H9 (cell line): ENCODE measurements around the gene RAB19. TPM values are rescaled to one million over a fixed set of nuclear protein-coding genes. Genes with fewer than 3 reads are reported as not detected.
A peak's percentile ranks its signal among the peaks of the same experiment; 100 is the strongest.
"Not testable (repeated sequence)": the region's sequence is repeated elsewhere in the genome, so short reads cannot be mapped to it uniquely, and the experiment has no call there.

ENCODE experiments used
- DNase-seq: peaks from one replicate; pipeline ENCODE4 v3.0.0-alpha.2; 2017
- H2AFZ ChIP-seq: one replicate; pipeline ENCODE4 v1.6.1; 2013; ENCODE audit warnings: mild to moderate bottlenecking, low read length, control low read depth, moderate library complexity
- H2AK5ac ChIP-seq: 2 replicates; pipeline ENCODE4 v1.6.1; 2013; ENCODE audit warnings: low read length, control low read depth, mixed read lengths; ENCODE audit not compliant: insufficient read length
- H2BK120ac ChIP-seq: one replicate; pipeline ENCODE4 v1.6.1; 2013; ENCODE audit warnings: low read depth, mild to moderate bottlenecking, low read length, control low read depth, inconsistent platforms; ENCODE audit not compliant: poor library complexity, severe bottlenecking
- H2BK12ac ChIP-seq: 2 replicates; pipeline ENCODE4 v1.6.1; 2013; ENCODE audit warnings: low read length, control low read depth, mixed read lengths, low read depth; ENCODE audit not compliant: insufficient read length
- H2BK15ac ChIP-seq: 2 replicates; pipeline ENCODE4 v1.6.1; 2013; ENCODE audit warnings: low read depth, low read length, control low read depth
- H2BK20ac ChIP-seq: one replicate; pipeline ENCODE4 v1.6.1; 2013; ENCODE audit warnings: low read depth, mild to moderate bottlenecking, low read length, control low read depth, inconsistent platforms; ENCODE audit not compliant: poor library complexity, severe bottlenecking
- H2BK5ac ChIP-seq: 2 replicates; pipeline ENCODE4 v1.6.1; 2013; ENCODE audit warnings: low read length, control low read depth, mixed read lengths; ENCODE audit not compliant: insufficient read length
- H3K14ac ChIP-seq: 2 replicates; pipeline ENCODE4 v1.6.1; 2013; ENCODE audit warnings: low read length, control low read depth; ENCODE audit not compliant: insufficient read depth
- H3K18ac ChIP-seq: 2 replicates; pipeline ENCODE4 v1.6.1; 2013; ENCODE audit warnings: low read depth, mild to moderate bottlenecking, mixed read lengths, low read length, control low read depth; ENCODE audit not compliant: insufficient read length
- H3K23ac ChIP-seq: 2 replicates; pipeline ENCODE4 v1.6.1; 2013; ENCODE audit warnings: low read length, control low read depth, mixed read lengths, low read depth; ENCODE audit not compliant: insufficient read length
- H3K23me2 ChIP-seq: 2 replicates; pipeline ENCODE4 v1.6.1; 2013; ENCODE audit warnings: low read depth, mild to moderate bottlenecking, mixed read lengths, low read length, control low read depth; ENCODE audit not compliant: insufficient read length, poor library complexity, severe bottlenecking
- H3K27ac ChIP-seq: 2 replicates; pipeline ENCODE4 v1.5.1; 2013; ENCODE audit warnings: low read length, control low read depth, mixed read lengths, low read depth; ENCODE audit not compliant: insufficient read length
- H3K27me3 ChIP-seq: 2 replicates; pipeline ENCODE4 v1.6.1; 2013; ENCODE audit warnings: low read length, control low read depth, inconsistent platforms; ENCODE audit not compliant: insufficient read depth
- H3K4ac ChIP-seq: 2 replicates; pipeline ENCODE4 v1.6.1; 2013; ENCODE audit warnings: low read depth, mild to moderate bottlenecking, control low read depth, inconsistent platforms, low read length, moderate library complexity
- H3K4me1 ChIP-seq: 2 replicates; pipeline ENCODE4 v1.6.1; 2013; ENCODE audit warnings: low read length, control low read depth, inconsistent platforms; ENCODE audit not compliant: insufficient read depth
- H3K4me2 ChIP-seq: 2 replicates; pipeline ENCODE4 v1.6.1; 2013; ENCODE audit warnings: low read length, control low read depth, mixed read lengths; ENCODE audit not compliant: insufficient read length, insufficient read depth
- H3K56ac ChIP-seq: 2 replicates; pipeline ENCODE4 v1.6.1; 2013; ENCODE audit warnings: low read depth, mild to moderate bottlenecking, mixed read lengths, low read length, control low read depth; ENCODE audit not compliant: insufficient read length
- H3K79me1 ChIP-seq: 2 replicates; pipeline ENCODE4 v1.6.1; 2013; ENCODE audit warnings: low read depth, mild to moderate bottlenecking, moderate library complexity, low read length, control low read depth, inconsistent platforms; ENCODE audit not compliant: insufficient read depth, poor library complexity, severe bottlenecking
- H3K79me2 ChIP-seq: 2 replicates; pipeline ENCODE4 v1.6.1; 2013; ENCODE audit warnings: low read length, control low read depth, inconsistent platforms; ENCODE audit not compliant: insufficient read depth
- H3K9ac ChIP-seq: 2 replicates; pipeline ENCODE4 v1.6.1; 2013; ENCODE audit warnings: low read length, control low read depth, mixed read lengths; ENCODE audit not compliant: insufficient read length; ENCODE audit errors: extremely low read depth
- H3K9me3 ChIP-seq: one replicate; pipeline ENCODE4 v1.6.1; 2013; ENCODE audit warnings: low read depth, low read length, inconsistent platforms; ENCODE audit not compliant: control insufficient read depth
- H3T11ph ChIP-seq: one replicate; pipeline ENCODE4 v1.6.1; 2013; ENCODE audit warnings: mild to moderate bottlenecking, low read length, control low read depth, inconsistent platforms
- H4K20me1 ChIP-seq: one replicate; pipeline ENCODE4 v1.6.1; 2013; ENCODE audit not compliant: control insufficient read depth, insufficient read length, insufficient read depth
- H4K5ac ChIP-seq: 2 replicates; pipeline ENCODE4 v1.6.1; 2013; ENCODE audit warnings: low read depth, mild to moderate bottlenecking, mixed read lengths, low read length, control low read depth; ENCODE audit not compliant: insufficient read length
- H4K8ac ChIP-seq: replicated peaks from 2 replicates; pipeline ENCODE4 v1.6.1; 2013; ENCODE audit warnings: low read length, control low read depth, mixed read lengths, low read depth; ENCODE audit not compliant: insufficient read length
- H4K91ac ChIP-seq: 2 replicates; pipeline ENCODE4 v1.6.1; 2013; ENCODE audit warnings: low read depth, mild to moderate bottlenecking, moderate library complexity, mixed read lengths, low read length, control low read depth; ENCODE audit not compliant: insufficient read length
- H3K27ac Mint-ChIP-seq, 3 experiments: 2 replicates in 2 of 3; 3 replicates in 1 of 3; pipeline ENCODE4 v1.8.0; 2020 to 2021; ENCODE audit warnings: mixed read lengths in 3 of 3, mild to moderate bottlenecking in 1 of 3, moderate library complexity in 1 of 3
- H3K27me3 Mint-ChIP-seq: 2 replicates; pipeline ENCODE4 v1.8.0; 2021; ENCODE audit warnings: low read depth, mild to moderate bottlenecking, moderate library complexity, mixed read lengths
- H3K36me3 Mint-ChIP-seq, 3 experiments: 2 replicates in 2 of 3; 3 replicates in 1 of 3; pipeline ENCODE4 v1.8.0; 2020 to 2021; ENCODE audit warnings: low read depth in 3 of 3, mixed read lengths in 3 of 3; ENCODE audit not compliant: insufficient read depth in 1 of 3
- H3K4me1 Mint-ChIP-seq, 2 experiments: 2 replicates each; pipeline ENCODE4 v1.8.0; 2020; ENCODE audit warnings: mixed read lengths in 2 of 2
- H3K4me3 Mint-ChIP-seq, 2 experiments: 2 replicates in 1 of 2; 3 replicates in 1 of 2; pipeline ENCODE4 v1.8.0; 2020 to 2021; ENCODE audit warnings: mild to moderate bottlenecking in 2 of 2, mixed read lengths in 2 of 2, moderate library complexity in 1 of 2
- H3K9me3 Mint-ChIP-seq, 2 experiments: 2 replicates in 1 of 2; 3 replicates in 1 of 2; pipeline ENCODE4 v1.8.0; 2020; ENCODE audit warnings: mild to moderate bottlenecking in 2 of 2, mixed read lengths in 2 of 2, moderate library complexity in 1 of 2
- CTCF ChIP-seq: fragments of 200-600 bp; sonication (generic); conservative IDR thresholded peaks from 3 replicates; pipeline ENCODE4 v1.8.0; 2021; ENCODE audit warnings: antibody characterized with exemption, mild to moderate bottlenecking
- whole genome bisulfite sequencing: extraction: QIAGEN DNeasy Blood & Tissue Kit; methylation state at CpG from one replicate; pipeline ENCODE4 v1.1.7; 2013; ENCODE audit warnings: missing lambda C conversion rate, low lambda C conversion rate, mixed read lengths; ENCODE audit not compliant: insufficient read length; ENCODE audit errors: extremely low coverage; 5-methylcytosine and 5-hydroxymethylcytosine counted together
- total RNA-seq: library from RNA; stranded (reverse); gene quantifications from 2 replicates; pipeline ENCODE4 v1.2.1, GENCODE V29; 2021

Gene RAB19
- total RNA-seq, 1 experiment from 2014 or later: 15.1 TPM

GRCh38 chr7:140417456-140418155, 13.7 kb downstream of the RAB19 start:
- H4K20me1 ChIP-seq: no peaks in the 10 kb centered on the region
- no peaks in the 10 kb centered on the region for H3K79me2 ChIP-seq
- no peak overlapping the region for H3K23ac ChIP-seq
- Mint-ChIP-seq H3K27ac (peak overlapping the region in 1 of 3 experiments; percentile 63; a peak in 1 of 7 replicates), H3K4me1 (0 out of 4 replicates have a peak, but pooled peaks cover 0 to 3% of the 10 kb centered on the region in 2 experiments), H3K4me3 (no peak overlapping the region), H3K27me3 (no peaks in the 10 kb centered on the region), H3K36me3 (peaks cover 4 to 25% (median 11%) of the 10 kb centered on the region in 3 experiments; a peak in 5 of 7 replicates), H3K9me3 (no peaks in the 10 kb centered on the region)
- no peaks in the 10 kb centered on the region for H3K9me3 ChIP-seq
- no peak overlapping the region for H3K4me2 ChIP-seq
- H2AFZ ChIP-seq: no peak overlapping the region
- no peak overlapping the region for H3K18ac ChIP-seq
- H4K5ac ChIP-seq: no peak overlapping the region
- H2BK15ac ChIP-seq: no peak overlapping the region
- no peak overlapping the region for H3K56ac ChIP-seq
- no peak overlapping the region for H3K4ac ChIP-seq
- H2BK5ac ChIP-seq: no peak overlapping the region
- no peaks in the 10 kb centered on the region for H3K4me1 ChIP-seq
- H3K23me2 ChIP-seq: no peaks in the 10 kb centered on the region
- no peak overlapping the region for H3K9ac ChIP-seq
- no peak overlapping the region for H2BK20ac ChIP-seq
- H3K27me3 ChIP-seq: no peaks in the 10 kb centered on the region
- no peaks in the 10 kb centered on the region for H3K79me1 ChIP-seq
- H3K27ac ChIP-seq: no peak overlapping the region
- WGBS: no CpG with 5 or more reads among the region's 8 CpGs
- H4K91ac ChIP-seq: no peak overlapping the region
- no peak overlapping the region for H2BK120ac ChIP-seq
- TF ChIP-seq CTCF: no peak
- no peak overlapping the region for H2BK12ac ChIP-seq
- no peak for DNase-seq
- no peak overlapping the region for H3T11ph ChIP-seq
- H3K14ac ChIP-seq: no peak overlapping the region
- H2AK5ac ChIP-seq: no peak overlapping the region
- no peak overlapping the region for H4K8ac ChIP-seq

- H3K27ac Mint-ChIP-seq, H3K9me3 ChIP-seq: not testable (repeated sequence)
These were observed 14.3 kb downstream of the RAB19 start for GRCh38 chr7:140418156-140418472.

More at GRCh38 chr7:140418156-140418472, 14.3 kb downstream of the RAB19 start:
- H3K27ac ChIP-seq, H4K5ac ChIP-seq, H3K27me3 Mint-ChIP-seq, H2AFZ ChIP-seq, H3K9me3 Mint-ChIP-seq, H3K23me2 ChIP-seq, H2BK120ac ChIP-seq, H3K56ac ChIP-seq, H3K27me3 ChIP-seq, H2BK12ac ChIP-seq, H3K4me2 ChIP-seq, H2BK20ac ChIP-seq, H3K4me3 Mint-ChIP-seq, H3K4me1 Mint-ChIP-seq, H3K4me1 ChIP-seq, H4K20me1 ChIP-seq, H2AK5ac ChIP-seq, H2BK5ac ChIP-seq, H3K4ac ChIP-seq, H2BK15ac ChIP-seq, H3T11ph ChIP-seq, H3K79me1 ChIP-seq, DNase-seq, H3K23ac ChIP-seq, H3K9ac ChIP-seq, H3K14ac ChIP-seq, H4K8ac ChIP-seq, H3K79me2 ChIP-seq, H4K91ac ChIP-seq, H3K18ac ChIP-seq: not testable (repeated sequence)
- H3K36me3 Mint-ChIP-seq: peaks cover 2 to 21% (median 7%) of the 10 kb centered on the region in 3 experiments; a peak in 5 of 7 replicates
- no CpG with 5 or more reads among the region's 5 CpGs for WGBS
